ENCODE measurements around the gene MTM1. TPM values are rescaled to one million over a fixed set of nuclear protein-coding genes. Genes with fewer than 3 reads are reported as not detected.

The MTM1 gene
- total RNA-seq, 1 experiment from 2014 or later: 15.8 TPM

GRCh38 chrX:150544835-150545770, 23.3 kb upstream of the MTM1 start:
- no peaks in the 10 kb centered on the region for H3K9me2 ChIP-seq (replicated peaks; ENCODE audit: insufficient read depth, low read length)
- H3K4me2 ChIP-seq (ENCODE audit: low read depth, low read length, poor library complexity, severe bottlenecking): no peak overlapping the region
- H3K9me3 ChIP-seq (ENCODE audit: low read length): no peaks in the 10 kb centered on the region
- peaks cover 33% of the 10 kb centered on the region for H3K4me1 ChIP-seq (ENCODE audit: low read length)
- H3K9ac ChIP-seq (ENCODE audit: low read length): no peak overlapping the region
- no peak overlapping the region for H3K4me3 ChIP-seq (ENCODE audit: low read length)
- no peak overlapping the region for H2AFZ ChIP-seq (ENCODE audit: low read length)
- H3K79me2 ChIP-seq (ENCODE audit: low read length): no peaks in the 10 kb centered on the region
- H3K27ac ChIP-seq (ENCODE audit: low read length): no peak overlapping the region
- no peaks in the 10 kb centered on the region for H4K20me1 ChIP-seq (ENCODE audit: insufficient read depth, low read depth, low read length)
- no peaks in the 10 kb centered on the region for H3K27me3 ChIP-seq (ENCODE audit: low read length)
- no peak for DNase-seq
- no peaks in the 10 kb centered on the region for H3K36me3 ChIP-seq (ENCODE audit: insufficient read depth, low read length)

- Histone ChIP-seq H3K9ac (ENCODE audit: low read length) (peak overlapping the region; percentile 72; the same call in 1 of the 2 replicates), H3K27ac (ENCODE audit: low read length) (no peak overlapping the region), H3K4me2 (ENCODE audit: low read depth, low read length, poor library complexity, severe bottlenecking) (peak overlapping the region; percentile 70)
Observed at GRCh38 chrX:150546711-150547153, 21.7 kb upstream of the MTM1 start.

GRCh38 chrX:150547375-150548115, 20.9 kb upstream of the MTM1 start:
- H3K79me2 ChIP-seq (ENCODE audit: low read length): no peaks in the 10 kb centered on the region
- no peaks in the 10 kb centered on the region for H4K20me1 ChIP-seq (ENCODE audit: insufficient read depth, low read depth, low read length)
- H3K4me3 ChIP-seq (ENCODE audit: low read length): peak overlapping the region; percentile 63
- H2AFZ ChIP-seq (ENCODE audit: low read length): peak overlapping the region; percentile 89
- no peaks in the 10 kb centered on the region for H3K27me3 ChIP-seq (ENCODE audit: low read length)
- H3K9me3 ChIP-seq (ENCODE audit: low read length): no peaks in the 10 kb centered on the region
- DNase-seq: peak; percentile 65
- H3K9ac ChIP-seq (ENCODE audit: low read length): peak overlapping the region; percentile 72
- H3K27ac ChIP-seq (ENCODE audit: low read length): no peak overlapping the region
- no peaks in the 10 kb centered on the region for H3K36me3 ChIP-seq (ENCODE audit: insufficient read depth, low read length)
- peaks cover 33% of the 10 kb centered on the region for H3K4me1 ChIP-seq (ENCODE audit: low read length)
- no peaks in the 10 kb centered on the region for H3K9me2 ChIP-seq (replicated peaks; ENCODE audit: insufficient read depth, low read length)
- peak overlapping the region; percentile 70 for H3K4me2 ChIP-seq (ENCODE audit: low read depth, low read length, poor library complexity, severe bottlenecking)

More at GRCh38 chrX:150546711-150547153, 21.7 kb upstream of the MTM1 start:
- Histone ChIP-seq H2AFZ (ENCODE audit: low read length) (0 out of 2 replicates have a peak overlapping the region, but pooled peaks have one; percentile 89), H3K36me3 (ENCODE audit: insufficient read depth, low read length) (no peaks in the 10 kb centered on the region), H3K4me1 (ENCODE audit: low read length) (peaks cover 33% of the 10 kb centered on the region), H3K9me3 (ENCODE audit: low read length) (no peaks in the 10 kb centered on the region), H3K79me2 (ENCODE audit: low read length) (no peaks in the 10 kb centered on the region), H3K27me3 (ENCODE audit: low read length) (no peaks in the 10 kb centered on the region), H4K20me1 (ENCODE audit: insufficient read depth, low read depth, low read length) (no peaks in the 10 kb centered on the region), H3K9me2 (replicated peaks; ENCODE audit: insufficient read depth, low read length) (no peaks in the 10 kb centered on the region), H3K4me3 (ENCODE audit: low read length) (peak overlapping the region; percentile 63; the same call in 1 of the 2 replicates)
- no peak for DNase-seq

- no peaks in the 10 kb centered on the region for H3K27me3 ChIP-seq (ENCODE audit: low read length)
- no peak overlapping the region for H3K27ac ChIP-seq (ENCODE audit: low read length)
- H3K4me3 ChIP-seq (ENCODE audit: low read length): no peak overlapping the region
- DNase-seq: no peak
- H3K36me3 ChIP-seq (ENCODE audit: insufficient read depth, low read length): no peaks in the 10 kb centered on the region
- no peaks in the 10 kb centered on the region for H3K79me2 ChIP-seq (ENCODE audit: low read length)
- no peaks in the 10 kb centered on the region for H4K20me1 ChIP-seq (ENCODE audit: insufficient read depth, low read depth, low read length)
- peak overlapping the region; percentile 89 for H2AFZ ChIP-seq (ENCODE audit: low read length)
- H3K9me3 ChIP-seq (ENCODE audit: low read length): no peaks in the 10 kb centered on the region
- no peaks in the 10 kb centered on the region for H3K9me2 ChIP-seq (replicated peaks; ENCODE audit: insufficient read depth, low read length)
- peaks cover 26% of the 10 kb centered on the region for H3K4me1 ChIP-seq (ENCODE audit: low read length)
- H3K4me2 ChIP-seq (ENCODE audit: low read depth, low read length, poor library complexity, severe bottlenecking): peak overlapping the region; percentile 70
- peak overlapping the region; percentile 72; the same call in 1 of the 2 replicates for H3K9ac ChIP-seq (ENCODE audit: low read length)
Observed at GRCh38 chrX:150548251-150548650, 20.2 kb upstream of the MTM1 start.

GRCh38 chrX:150548684-150549083, 19.7 kb upstream of the MTM1 start:
- H3K79me2 ChIP-seq (ENCODE audit: low read length): no peaks in the 10 kb centered on the region
- no peak overlapping the region for H3K4me3 ChIP-seq (ENCODE audit: low read length)
- H3K4me1 ChIP-seq (ENCODE audit: low read length): peaks cover 21% of the 10 kb centered on the region
- H3K9me3 ChIP-seq (ENCODE audit: low read length): no peaks in the 10 kb centered on the region
- no peaks in the 10 kb centered on the region for H3K27me3 ChIP-seq (ENCODE audit: low read length)
- no peaks in the 10 kb centered on the region for H3K36me3 ChIP-seq (ENCODE audit: insufficient read depth, low read length)
- no peaks in the 10 kb centered on the region for H3K9me2 ChIP-seq (replicated peaks; ENCODE audit: insufficient read depth, low read length)
- no peak overlapping the region for H2AFZ ChIP-seq (ENCODE audit: low read length)
- DNase-seq: no peak
- H3K27ac ChIP-seq (ENCODE audit: low read length): no peak overlapping the region
- no peaks in the 10 kb centered on the region for H4K20me1 ChIP-seq (ENCODE audit: insufficient read depth, low read depth, low read length)
- H3K4me2 ChIP-seq (ENCODE audit: low read depth, low read length, poor library complexity, severe bottlenecking): no peak overlapping the region
- H3K9ac ChIP-seq (ENCODE audit: low read length): no peak overlapping the region

- Histone ChIP-seq H3K4me1 (ENCODE audit: low read length) (peaks cover 12% of the 10 kb centered on the region), H3K4me3 (ENCODE audit: low read length) (no peak overlapping the region), H3K9me3 (ENCODE audit: low read length) (no peaks in the 10 kb centered on the region), H3K9me2 (replicated peaks; ENCODE audit: insufficient read depth, low read length) (no peaks in the 10 kb centered on the region), H2AFZ (ENCODE audit: low read length) (no peak overlapping the region), H3K36me3 (ENCODE audit: insufficient read depth, low read length) (no peaks in the 10 kb centered on the region), H3K79me2 (ENCODE audit: low read length) (no peaks in the 10 kb centered on the region), H3K9ac (ENCODE audit: low read length) (no peak overlapping the region), H3K4me2 (ENCODE audit: low read depth, low read length, poor library complexity, severe bottlenecking) (no peak overlapping the region), H4K20me1 (ENCODE audit: insufficient read depth, low read depth, low read length) (no peaks in the 10 kb centered on the region), H3K27ac (ENCODE audit: low read length) (no peak overlapping the region), H3K27me3 (ENCODE audit: low read length) (no peaks in the 10 kb centered on the region)
- no peak for DNase-seq
Observed at GRCh38 chrX:150551963-150552362, 16.5 kb upstream of the MTM1 start.

- no peak overlapping the region for H3K4me2 ChIP-seq (ENCODE audit: low read depth, low read length, poor library complexity, severe bottlenecking)
- H3K27ac ChIP-seq (ENCODE audit: low read length): no peak overlapping the region
- no peak overlapping the region for H3K4me3 ChIP-seq (ENCODE audit: low read length)
- DNase-seq: no peak
- no peak overlapping the region for H2AFZ ChIP-seq (ENCODE audit: low read length)
- H3K4me1 ChIP-seq (ENCODE audit: low read length): no peaks in the 10 kb centered on the region
- no peaks in the 10 kb centered on the region for H3K79me2 ChIP-seq (ENCODE audit: low read length)
- H3K9me3 ChIP-seq (ENCODE audit: low read length): no peaks in the 10 kb centered on the region
- H3K27me3 ChIP-seq (ENCODE audit: low read length): no peaks in the 10 kb centered on the region
- H3K9ac ChIP-seq (ENCODE audit: low read length): no peak overlapping the region
- H4K20me1 ChIP-seq (ENCODE audit: insufficient read depth, low read depth, low read length): no peaks in the 10 kb centered on the region
- no peaks in the 10 kb centered on the region for H3K36me3 ChIP-seq (ENCODE audit: insufficient read depth, low read length)
- H3K9me2 ChIP-seq (replicated peaks; ENCODE audit: insufficient read depth, low read length): no peaks in the 10 kb centered on the region
Observed at GRCh38 chrX:150558424-150558823, 10.0 kb upstream of the MTM1 start.

GRCh38 chrX:150564838-150565237, 3.6 kb upstream of the MTM1 start:
- Histone ChIP-seq H3K36me3 (ENCODE audit: insufficient read depth, low read length) (no peaks in the 10 kb centered on the region), H3K27me3 (ENCODE audit: low read length) (no peaks in the 10 kb centered on the region), H3K4me2 (ENCODE audit: low read depth, low read length, poor library complexity, severe bottlenecking) (no peak overlapping the region)

More at GRCh38 chrX:150564838-150565237, 3.6 kb upstream of the MTM1 start:
- Histone ChIP-seq H2AFZ (ENCODE audit: low read length) (no peak overlapping the region), H3K9ac (ENCODE audit: low read length) (no peak overlapping the region), H3K4me1 (ENCODE audit: low read length) (peaks cover 9% of the 10 kb centered on the region), H3K9me3 (ENCODE audit: low read length) (no peaks in the 10 kb centered on the region), H3K79me2 (ENCODE audit: low read length) (no peaks in the 10 kb centered on the region; the same call in 1 of the 2 replicates), H3K9me2 (replicated peaks; ENCODE audit: insufficient read depth, low read length) (no peaks in the 10 kb centered on the region), H3K27ac (ENCODE audit: low read length) (no peak overlapping the region), H4K20me1 (ENCODE audit: insufficient read depth, low read depth, low read length) (0 out of 2 replicates have a peak, but pooled peaks cover 2% of the 10 kb centered on the region), H3K4me3 (ENCODE audit: low read length) (no peak overlapping the region)
- DNase-seq: no peak

All from Karpas-422 (cell line).